H1 (cell line): ENCODE measurements around the gene ILF3. TPM values are rescaled to one million over a fixed set of nuclear protein-coding genes. Genes with fewer than 3 reads are reported as not detected.
A peak's percentile ranks its signal among the peaks of the same experiment; 100 is the strongest.

ENCODE experiments used
- CTCF ChIA-PET: fragments of 300-600 bp; sonication (Branson Sonifier 250); formaldehyde crosslinking; loops from one replicate; lab custom pipeline; 2021; ENCODE audit not compliant: partially characterized antibody; lab: Charles Lee
- POLR2A ChIA-PET: fragments of 300-600 bp; sonication (Branson Sonifier 250); formaldehyde crosslinking; loops from one replicate; lab custom pipeline; 2021; ENCODE audit warnings: inconsistent platforms; ENCODE audit not compliant: partially characterized antibody; lab: Charles Lee
- DNase-seq, 2 experiments: peaks; one replicate each; pipeline versions ENCODE4 v3.0.0 to v3.0.0-alpha.2; 2010 to 2022; ENCODE audit warnings: low spot score in 2 of 2, low read depth in 1 of 2, mixed read lengths in 1 of 2
- FAIRE-seq: peaks from 2 replicates; lab custom pipeline; 2011; peaks lifted over from hg19 to GRCh38; lab: Jason Lieb, UNC
- H2AFZ ChIP-seq: 2 replicates; pipeline ENCODE4 v1.8.1; 2012; ENCODE audit warnings: low read length, inconsistent platforms
- H2AK5ac ChIP-seq: 2 replicates; pipeline ENCODE4 v1.6.1; 2013; ENCODE audit warnings: low read depth, low read length
- H2BK120ac ChIP-seq: replicated peaks from 2 replicates; pipeline ENCODE3; 2013; ENCODE audit warnings: low read depth, low read length, inconsistent platforms
- H2BK12ac ChIP-seq: 2 replicates; pipeline ENCODE4 v1.6.1; 2013; ENCODE audit warnings: low read depth, low read length
- H2BK15ac ChIP-seq: 2 replicates; pipeline ENCODE4 v1.6.1; 2013; ENCODE audit warnings: low read length
- H2BK20ac ChIP-seq: 2 replicates; pipeline ENCODE4 v1.6.1; 2013; ENCODE audit warnings: low read length
- H2BK5ac ChIP-seq: 2 replicates; pipeline ENCODE4 v1.6.1; 2013; ENCODE audit warnings: low read depth, low read length
- H3K14ac ChIP-seq: 2 replicates; pipeline ENCODE4 v1.6.1; 2013; ENCODE audit warnings: inconsistent platforms; ENCODE audit not compliant: insufficient read length
- H3K18ac ChIP-seq: 2 replicates; pipeline ENCODE4 v1.6.1; 2013; ENCODE audit warnings: low read length; ENCODE audit errors: extremely low read depth
- H3K23ac ChIP-seq: 2 replicates; pipeline ENCODE4 v1.6.1; 2013; ENCODE audit warnings: inconsistent platforms; ENCODE audit not compliant: insufficient read length
- H3K23me2 ChIP-seq: 2 replicates; pipeline ENCODE4 v1.6.1; 2013; ENCODE audit warnings: low read depth, low read length
- H3K27ac ChIP-seq: 2 replicates; pipeline ENCODE4 v1.6.1; 2011; ENCODE audit warnings: low read depth, low read length, inconsistent platforms
- H3K27me3 ChIP-seq, 4 experiments: replicated peaks in 1 of 4; 1 replicate in 1 of 4; 2 replicates in 3 of 4; pipeline versions ENCODE4 v1.6.1 to v1.8.1; 2011 to 2013; ENCODE audit warnings: low read length in 3 of 4, mild to moderate bottlenecking in 3 of 4, inconsistent platforms in 2 of 4, mixed read lengths in 2 of 4, moderate library complexity in 1 of 4; ENCODE audit not compliant: control insufficient read depth in 3 of 4, insufficient read depth in 3 of 4; ENCODE audit errors: extremely low read depth in 1 of 4
- H3K36me3 ChIP-seq, 4 experiments: 2 replicates each; pipeline versions ENCODE4 v1.6.1 to v1.8.1; 2011 to 2013; ENCODE audit warnings: mild to moderate bottlenecking in 4 of 4, low read length in 3 of 4, moderate library complexity in 2 of 4, control low read depth in 1 of 4, inconsistent platforms in 1 of 4; ENCODE audit not compliant: insufficient read depth in 4 of 4, control insufficient read depth in 2 of 4
- H3K4ac ChIP-seq: replicated peaks from 2 replicates; pipeline ENCODE3; 2013; ENCODE audit warnings: low read length, low read depth, mixed read lengths, inconsistent platforms; ENCODE audit not compliant: insufficient read length
- H3K4me1 ChIP-seq, 4 experiments: replicated peaks in 1 of 4; 1 replicate in 1 of 4; 2 replicates in 3 of 4; pipeline versions ENCODE4 v1.6.1 to v1.8.1; 2011 to 2013; ENCODE audit warnings: low read length in 3 of 4, inconsistent platforms in 2 of 4, mixed read lengths in 1 of 4; ENCODE audit not compliant: insufficient read depth in 4 of 4, control insufficient read depth in 3 of 4
- H3K4me2 ChIP-seq, 2 experiments: 2 replicates each; pipeline versions ENCODE4 v1.6.1 to v1.8.1; 2011 to 2013; ENCODE audit warnings: low read depth in 2 of 2, low read length in 2 of 2, control low read depth in 1 of 2, inconsistent platforms in 1 of 2, mild to moderate bottlenecking in 1 of 2; ENCODE audit not compliant: insufficient read depth in 1 of 2
- H3K4me3 ChIP-seq, 4 experiments: fragments of 200-600, 300-600 bp in 1 of 4; sonication (generic), shearing (Covaris generic), sonication (Bioruptor Twin) in 1 of 4; 2 replicates each; pipeline versions ENCODE4 v1.5.1 to v1.8.1; 2011 to 2016; ENCODE audit warnings: low read length in 4 of 4, low read depth in 3 of 4, control low read depth in 2 of 4, inconsistent platforms in 2 of 4, mild to moderate bottlenecking in 2 of 4, mixed read lengths in 1 of 4, moderate library complexity in 1 of 4; ENCODE audit not compliant: insufficient read depth in 2 of 4; ENCODE audit errors: extremely low read depth in 1 of 4
- H3K56ac ChIP-seq: replicated peaks from 2 replicates; pipeline ENCODE3; 2013; ENCODE audit warnings: low read depth, mild to moderate bottlenecking, mixed read lengths, low read length, inconsistent platforms; ENCODE audit not compliant: insufficient read length
- H3K79me1 ChIP-seq: 2 replicates; pipeline ENCODE4 v1.6.1; 2013; ENCODE audit warnings: low read depth, low read length, control low read depth
- H3K79me2 ChIP-seq, 2 experiments: 2 replicates each; pipeline versions ENCODE4 v1.6.1 to v1.8.1; 2012 to 2013; ENCODE audit warnings: low read length in 2 of 2, mild to moderate bottlenecking in 2 of 2, inconsistent platforms in 1 of 2; ENCODE audit not compliant: insufficient read depth in 2 of 2, control insufficient read depth in 1 of 2
- H3K9ac ChIP-seq, 4 experiments: replicated peaks in 1 of 4; 1 replicate in 1 of 4; 2 replicates in 3 of 4; pipeline versions ENCODE4 v1.6.1 to v1.8.1; 2011 to 2013; ENCODE audit warnings: low read depth in 3 of 4, low read length in 3 of 4, control low read depth in 2 of 4, mild to moderate bottlenecking in 2 of 4, moderate library complexity in 2 of 4, inconsistent platforms in 1 of 4; ENCODE audit errors: extremely low read depth in 1 of 4
- H3K9me3 ChIP-seq, 2 experiments: 2 replicates each; pipeline versions ENCODE4 v1.6.1 to v1.8.1; 2012 to 2013; ENCODE audit warnings: mild to moderate bottlenecking in 2 of 2, moderate library complexity in 2 of 2, control low read depth in 1 of 2, inconsistent platforms in 1 of 2, low read depth in 1 of 2, low read length in 1 of 2, mixed read lengths in 1 of 2; ENCODE audit not compliant: insufficient read depth in 2 of 2
- H4K20me1 ChIP-seq, 2 experiments: replicated peaks in 1 of 2; 2 replicates each; pipeline versions ENCODE3 to v1.8.1; 2011 to 2013; ENCODE audit warnings: inconsistent platforms in 2 of 2, low read length in 2 of 2, mild to moderate bottlenecking in 1 of 2; ENCODE audit not compliant: insufficient read depth in 2 of 2, control insufficient read depth in 1 of 2
- H4K5ac ChIP-seq: 2 replicates; pipeline ENCODE4 v1.6.1; 2013; ENCODE audit warnings: low read length, low read depth, mixed read lengths, inconsistent platforms; ENCODE audit not compliant: insufficient read length
- H4K8ac ChIP-seq: 2 replicates; pipeline ENCODE4 v1.8.0; 2013; ENCODE audit warnings: mild to moderate bottlenecking, moderate library complexity, low read length, inconsistent platforms; ENCODE audit not compliant: insufficient read depth; ENCODE audit errors: extremely low read depth
- H4K91ac ChIP-seq: replicated peaks from 2 replicates; pipeline ENCODE3; 2013; ENCODE audit warnings: low read length, mixed read lengths, inconsistent platforms; ENCODE audit not compliant: insufficient read length
- CREB1 ChIP-seq: IDR thresholded peaks from 2 replicates; pipeline ENCODE4 v1.6.1; 2012; ENCODE audit warnings: inconsistent platforms
- KDM5A ChIP-seq: fragments of 200-600 bp; IDR thresholded peaks from 2 replicates; pipeline ENCODE4 v1.7.1; 2012; ENCODE audit warnings: mild to moderate bottlenecking, low read length, inconsistent platforms, mixed read lengths
- POLR2A ChIP-seq, 2 experiments: IDR thresholded peaks; 1 replicate in 1 of 2; 2 replicates in 1 of 2; pipeline ENCODE4 v1.6.1; 2011; ENCODE audit warnings: low read depth in 2 of 2, low read length in 2 of 2, mild to moderate bottlenecking in 2 of 2; ENCODE audit errors: control extremely low read depth in 1 of 2
- POLR2AphosphoS5 ChIP-seq: IDR thresholded peaks from 2 replicates; pipeline ENCODE4 v1.6.1; 2011; ENCODE audit warnings: low read depth, low read length
- WGBS, 2 experiments: shearing (Covaris generic) in 1 of 2; methylation state at CpG; one replicate each; pipeline versions ENCODE4 v1.1.6 to v1.1.7; 2013 to 2015; ENCODE audit warnings: low lambda C conversion rate in 2 of 2, mixed read lengths in 2 of 2, inconsistent platforms in 1 of 2, low coverage in 1 of 2, missing lambda C conversion rate in 1 of 2; ENCODE audit not compliant: insufficient replicate concordance in 2 of 2, insufficient coverage in 1 of 2, insufficient read length in 1 of 2; ENCODE audit errors: extremely low coverage in 1 of 2, missing lambda C conversion rate in 1 of 2; 5-methylcytosine and 5-hydroxymethylcytosine counted together
- polyA plus RNA-seq, 7 experiments: library from polyadenylated mRNA; depleted of rRNA in 3 of 7; stranded (reverse) in 5 of 7; unstranded in 2 of 7; fragments of >200 nt in 5 of 7; fragments of 200-250 nt in 2 of 7; gene quantifications; 1 replicate in 5 of 7; 2 replicates in 1 of 7; 4 replicates in 1 of 7; pipeline versions ENCODE4 v1.2.1 to v1.2.3, GENCODE V29; 2011 to 2013; ENCODE audit warnings: missing spikeins in 2 of 7, mixed read lengths in 2 of 7
- total RNA-seq: library from RNA; stranded (reverse); fragmentation: NEBNext Ultra II Directional; extraction: Animal tissue kit (Norgen Biotek cat#: 25700); gene quantifications from 2 replicates; pipeline ENCODE4 v1.2.1, GENCODE V29; 2021

ILF3 gene
- total and polyA plus RNA-seq, 2 of the 8 experiments (the other 6 are each of a cell fraction or from before 2014, with no cell fraction given): 291 to 695 TPM

DNA sequence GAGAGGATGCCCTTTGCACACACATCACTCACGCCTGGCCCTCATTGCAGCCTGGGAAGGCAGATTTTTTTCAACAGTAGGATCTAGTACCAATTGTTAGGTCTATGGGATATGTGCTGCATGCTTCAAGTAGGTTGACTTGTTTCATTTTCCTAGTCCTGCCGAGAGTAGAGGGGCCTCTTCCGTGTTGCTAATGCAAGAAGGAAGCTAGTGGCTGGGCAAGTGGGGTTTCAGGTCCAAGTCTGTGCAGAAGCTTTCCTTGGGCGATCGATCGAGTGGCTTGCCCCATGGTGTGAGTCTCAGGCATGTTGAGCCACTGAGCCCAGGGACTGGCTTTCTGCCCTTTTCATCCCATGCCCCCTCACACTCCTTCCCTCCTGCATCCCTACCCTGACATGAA, 13.7 kb downstream of the ILF3 start:
- FAIRE-seq (no peak), DNase-seq (no peak)
- Histone ChIP-seq H2BK5ac (no peak overlapping the region; the same call in 1 of the 2 replicates), H3K79me1 (peaks cover 15% of the 10 kb centered on the region), H3K23me2 (no peaks in the 10 kb centered on the region), H3K9ac (peak overlapping the region in 1 of 4 experiments; percentile 21; a peak in 2 of 7 replicates), H2BK120ac (no peak overlapping the region), H2BK20ac (no peak overlapping the region), H4K5ac (no peak overlapping the region), H3K4me2 (no peak overlapping the region), H3K18ac (no peak overlapping the region), H3K4ac (no peak overlapping the region), H4K8ac (no peak overlapping the region), H2BK12ac (no peak overlapping the region), H3K9me3 (no peaks in the 10 kb centered on the region), H3K79me2 (peaks cover 81 to 100% of the 10 kb centered on the region in 2 experiments), H2BK15ac (no peak overlapping the region), H2AFZ (no peak overlapping the region), H2AK5ac (no peak overlapping the region), H3K27ac (no peak overlapping the region), H3K56ac (no peak overlapping the region), H3K4me3 (no peak overlapping the region), H4K20me1 (peaks cover 47 to 61% of the 10 kb centered on the region in 2 experiments), H3K14ac (no peak overlapping the region), H3K4me1 (peaks cover 0 to 3% (median under 1%) of the 10 kb centered on the region in 4 experiments; a peak in 3 of 7 replicates), H3K36me3 (peaks cover 26 to 53% (median 36%) of the 10 kb centered on the region in 4 experiments), H3K27me3 (no peaks in the 10 kb centered on the region), H3K23ac (no peak overlapping the region), H4K91ac (no peak overlapping the region)
- CTCF ChIA-PET: interaction anchor here (0.6 to 4.5 kb wide), 2 partner anchors 87 to 159 kb away, joined by 3 to 19 read pairs; no protein-coding TSS in a partner anchor
- TF ChIP-seq KDM5A (no peak), POLR2A (IDR thresholded peaks at IDR 0.05; ENCODE audit: control extremely low read depth in 1 of 2, low read depth in 2 of 2, low read length in 2 of 2) (peak; percentile 18 to 72; a peak in 2 of 3 replicates), CREB1 (no peak), POLR2AphosphoS5 (peak; percentile 77)
- POLR2A ChIA-PET: interaction anchor here (0.6 to 59.0 kb wide), 5 partner anchors 1 to 1489 kb away, joined by 3 to 1874 read pairs (median 3); partner anchors contain the start of genes DNM2, ILF3, QTRT1 and ZNF625
- 96% methylated on average over 6 of the region's 6 CpGs; no CpG with 5 or more reads in 1 of the 2 experiments for WGBS, 2 experiments
